Ishikawa (cell line): ENCODE data around the gene TMCO1.

Experiments
- CEBPB ChIP-seq: IDR thresholded peaks from 2 replicates; pipeline ENCODE4 v1.6.1; 2012
- EGR1 ChIP-seq: IDR thresholded peaks from 2 replicates; pipeline ENCODE4 v1.6.1; 2012
- EP300 ChIP-seq: IDR thresholded peaks from 2 replicates; pipeline ENCODE4 v1.6.1; 2012; ENCODE audit warnings: borderline replicate concordance
- NFIC ChIP-seq: IDR thresholded peaks from 2 replicates; pipeline ENCODE4 v1.6.1; 2012
- RAD21 ChIP-seq: IDR thresholded peaks from 2 replicates; pipeline ENCODE4 v1.6.1; 2012; ENCODE audit warnings: low read depth
- TAF1 ChIP-seq: IDR thresholded peaks from 2 replicates; pipeline ENCODE4 v1.6.1; 2012; ENCODE audit warnings: low read depth, mild to moderate bottlenecking
- TCF12 ChIP-seq: IDR thresholded peaks from 2 replicates; pipeline ENCODE4 v1.6.1; 2012; ENCODE audit warnings: low read depth
- YY1 ChIP-seq: IDR thresholded peaks from 2 replicates; pipeline ENCODE4 v1.6.1; 2012; ENCODE audit warnings: low read depth
- ZBTB7A ChIP-seq: IDR thresholded peaks from 2 replicates; pipeline ENCODE4 v1.6.1; 2012; ENCODE audit warnings: low read depth
- TF ChIP-seq, protein P1 (sequence below): IDR thresholded peaks from 2 replicates; pipeline ENCODE4 v1.6.1; 2012; ENCODE audit warnings: low read depth, mild to moderate bottlenecking
- TF ChIP-seq, protein P2 (sequence below): IDR thresholded peaks from 2 replicates; pipeline ENCODE4 v1.6.1; 2012
- TF ChIP-seq, protein P3 (sequence below): IDR thresholded peaks from 2 replicates; pipeline ENCODE4 v1.6.1; 2012

The TMCO1 gene

DNA sequence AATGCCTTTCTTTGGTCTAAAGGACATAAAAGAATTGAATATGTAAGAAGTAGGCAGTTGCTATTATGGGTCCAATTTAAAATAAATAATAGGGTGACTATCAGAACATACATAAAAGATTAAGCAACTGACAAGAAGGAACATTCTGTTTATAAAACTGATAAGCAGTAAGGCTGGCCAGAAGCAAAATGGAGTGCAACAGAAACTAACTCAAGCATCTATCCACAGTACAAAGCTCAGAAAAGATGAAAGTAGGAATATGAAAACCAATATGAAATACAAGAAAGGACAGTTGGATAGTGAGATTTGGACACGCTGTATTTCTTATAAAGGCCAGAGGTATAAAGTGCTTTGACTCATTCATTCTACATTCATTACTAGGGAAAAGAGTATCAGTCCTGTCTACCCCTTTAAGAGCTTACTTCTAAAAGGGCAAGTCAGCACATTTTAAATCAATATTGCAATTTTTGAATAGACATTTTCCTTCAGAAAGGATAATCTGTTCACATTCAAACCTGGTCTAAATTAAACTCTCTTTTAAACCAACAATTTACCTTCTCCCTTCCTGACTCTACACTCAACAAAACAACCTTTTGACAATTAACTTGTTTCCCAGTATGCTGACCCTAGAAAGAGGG lies 84.7 kb downstream of the TMCO1 start:
- TF ChIP-seq, protein P1, sequence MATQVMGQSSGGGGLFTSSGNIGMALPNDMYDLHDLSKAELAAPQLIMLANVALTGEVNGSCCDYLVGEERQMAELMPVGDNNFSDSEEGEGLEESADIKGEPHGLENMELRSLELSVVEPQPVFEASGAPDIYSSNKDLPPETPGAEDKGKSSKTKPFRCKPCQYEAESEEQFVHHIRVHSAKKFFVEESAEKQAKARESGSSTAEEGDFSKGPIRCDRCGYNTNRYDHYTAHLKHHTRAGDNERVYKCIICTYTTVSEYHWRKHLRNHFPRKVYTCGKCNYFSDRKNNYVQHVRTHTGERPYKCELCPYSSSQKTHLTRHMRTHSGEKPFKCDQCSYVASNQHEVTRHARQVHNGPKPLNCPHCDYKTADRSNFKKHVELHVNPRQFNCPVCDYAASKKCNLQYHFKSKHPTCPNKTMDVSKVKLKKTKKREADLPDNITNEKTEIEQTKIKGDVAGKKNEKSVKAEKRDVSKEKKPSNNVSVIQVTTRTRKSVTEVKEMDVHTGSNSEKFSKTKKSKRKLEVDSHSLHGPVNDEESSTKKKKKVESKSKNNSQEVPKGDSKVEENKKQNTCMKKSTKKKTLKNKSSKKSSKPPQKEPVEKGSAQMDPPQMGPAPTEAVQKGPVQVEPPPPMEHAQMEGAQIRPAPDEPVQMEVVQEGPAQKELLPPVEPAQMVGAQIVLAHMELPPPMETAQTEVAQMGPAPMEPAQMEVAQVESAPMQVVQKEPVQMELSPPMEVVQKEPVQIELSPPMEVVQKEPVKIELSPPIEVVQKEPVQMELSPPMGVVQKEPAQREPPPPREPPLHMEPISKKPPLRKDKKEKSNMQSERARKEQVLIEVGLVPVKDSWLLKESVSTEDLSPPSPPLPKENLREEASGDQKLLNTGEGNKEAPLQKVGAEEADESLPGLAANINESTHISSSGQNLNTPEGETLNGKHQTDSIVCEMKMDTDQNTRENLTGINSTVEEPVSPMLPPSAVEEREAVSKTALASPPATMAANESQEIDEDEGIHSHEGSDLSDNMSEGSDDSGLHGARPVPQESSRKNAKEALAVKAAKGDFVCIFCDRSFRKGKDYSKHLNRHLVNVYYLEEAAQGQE = no peak
- TF ChIP-seq, protein P2, sequence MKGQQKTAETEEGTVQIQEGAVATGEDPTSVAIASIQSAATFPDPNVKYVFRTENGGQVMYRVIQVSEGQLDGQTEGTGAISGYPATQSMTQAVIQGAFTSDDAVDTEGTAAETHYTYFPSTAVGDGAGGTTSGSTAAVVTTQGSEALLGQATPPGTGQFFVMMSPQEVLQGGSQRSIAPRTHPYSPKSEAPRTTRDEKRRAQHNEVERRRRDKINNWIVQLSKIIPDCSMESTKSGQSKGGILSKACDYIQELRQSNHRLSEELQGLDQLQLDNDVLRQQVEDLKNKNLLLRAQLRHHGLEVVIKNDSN = no peak
- TF ChIP-seq RAD21 = no peak
- no peak for TF ChIP-seq YY1
- TF ChIP-seq, protein P3, sequence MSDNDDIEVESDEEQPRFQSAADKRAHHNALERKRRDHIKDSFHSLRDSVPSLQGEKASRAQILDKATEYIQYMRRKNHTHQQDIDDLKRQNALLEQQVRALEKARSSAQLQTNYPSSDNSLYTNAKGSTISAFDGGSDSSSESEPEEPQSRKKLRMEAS = no peak
- TF ChIP-seq TAF1 = no peak
- no peak for TF ChIP-seq CEBPB

DNA sequence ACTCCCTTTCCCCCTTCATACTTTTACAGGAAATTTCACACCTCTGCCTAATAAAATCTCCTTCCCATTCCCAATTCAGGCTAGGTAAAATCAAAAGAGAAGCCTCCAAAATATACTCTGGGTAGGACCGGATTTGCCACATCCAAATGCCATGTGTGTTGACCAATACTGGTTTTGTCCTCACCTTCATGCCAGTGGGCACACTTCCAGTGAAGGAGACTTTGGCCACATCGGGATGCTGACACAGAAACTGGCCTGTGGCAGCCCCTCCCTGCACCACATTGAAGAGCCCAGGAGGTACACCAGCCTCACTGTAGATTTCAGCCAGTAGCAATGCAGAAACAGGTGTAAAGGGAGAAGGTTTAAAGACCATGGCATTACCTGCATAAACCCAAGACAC lies 88.4 kb downstream of the TMCO1 start:
- TF ChIP-seq EGR1 (no peak), TCF12 (no peak), TAF1 (no peak), YY1 (no peak)

DNA sequence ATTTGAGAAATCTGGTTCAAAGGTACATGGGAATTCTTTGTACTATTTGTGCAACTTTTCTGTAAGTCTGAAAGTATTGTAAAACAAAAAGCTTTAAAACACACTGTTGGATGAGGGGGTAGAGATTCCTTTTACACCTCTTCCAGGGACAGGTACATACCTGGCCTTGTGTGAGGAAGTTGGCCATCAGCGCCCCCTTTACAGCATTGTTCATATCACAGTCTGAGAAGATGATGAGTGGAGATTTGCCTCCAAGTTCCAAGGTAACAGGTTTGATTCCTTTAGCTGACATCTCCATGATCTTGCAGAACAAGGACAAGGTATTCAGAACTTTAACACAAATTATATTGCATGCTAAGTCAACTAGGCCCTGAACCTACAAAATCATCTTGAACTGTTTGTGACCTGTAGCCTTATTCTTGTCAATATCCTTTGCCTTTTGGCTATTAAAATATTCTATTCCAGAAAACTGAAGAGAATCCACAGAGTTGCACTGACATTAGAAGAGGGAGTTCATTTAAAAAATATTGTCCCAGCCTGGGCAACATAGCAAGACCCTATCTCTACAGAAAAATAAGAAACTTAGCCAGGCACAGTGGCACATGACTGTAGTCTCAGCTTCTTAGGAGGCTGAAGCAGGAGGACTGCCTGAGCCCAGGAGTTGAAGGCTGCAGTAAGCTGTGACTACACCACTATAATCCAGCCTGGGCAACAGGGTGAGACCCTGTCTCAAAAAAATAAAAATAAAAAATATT lies 89.2 kb downstream of the TMCO1 start:
- no peak for TF ChIP-seq CEBPB
- TF ChIP-seq YY1 = no peak
- TF ChIP-seq NFIC = no peak
- TF ChIP-seq TAF1 = no peak
- no peak for TF ChIP-seq TCF12

DNA sequence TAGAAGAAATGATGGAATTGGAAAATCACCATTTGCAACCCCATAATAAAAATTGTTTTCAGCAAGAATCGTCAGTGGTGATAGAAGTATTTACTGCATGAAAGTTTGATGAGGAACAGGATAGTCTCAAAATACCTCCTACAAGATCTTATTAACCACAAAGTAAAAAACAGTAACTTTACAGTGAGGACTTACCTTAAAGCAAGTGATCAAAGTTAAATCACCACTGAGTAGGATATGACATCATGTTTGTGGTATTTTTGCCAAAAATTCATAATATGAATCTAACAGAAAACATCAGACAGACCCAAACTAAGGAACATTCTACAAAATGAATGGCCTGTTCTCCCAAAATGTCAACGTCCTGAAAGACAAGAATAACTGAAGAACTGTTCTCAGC lies 90.2 kb downstream of the TMCO1 start:
- TF ChIP-seq ZBTB7A (no peak), NFIC (no peak), EGR1 (no peak), EP300 (no peak), TCF12 (no peak)
- TF ChIP-seq, protein P3 = no peak
- TF ChIP-seq, protein P2 = no peak
